ENCODE results near the gene DYRK1B.

Gene DYRK1B

DNA sequence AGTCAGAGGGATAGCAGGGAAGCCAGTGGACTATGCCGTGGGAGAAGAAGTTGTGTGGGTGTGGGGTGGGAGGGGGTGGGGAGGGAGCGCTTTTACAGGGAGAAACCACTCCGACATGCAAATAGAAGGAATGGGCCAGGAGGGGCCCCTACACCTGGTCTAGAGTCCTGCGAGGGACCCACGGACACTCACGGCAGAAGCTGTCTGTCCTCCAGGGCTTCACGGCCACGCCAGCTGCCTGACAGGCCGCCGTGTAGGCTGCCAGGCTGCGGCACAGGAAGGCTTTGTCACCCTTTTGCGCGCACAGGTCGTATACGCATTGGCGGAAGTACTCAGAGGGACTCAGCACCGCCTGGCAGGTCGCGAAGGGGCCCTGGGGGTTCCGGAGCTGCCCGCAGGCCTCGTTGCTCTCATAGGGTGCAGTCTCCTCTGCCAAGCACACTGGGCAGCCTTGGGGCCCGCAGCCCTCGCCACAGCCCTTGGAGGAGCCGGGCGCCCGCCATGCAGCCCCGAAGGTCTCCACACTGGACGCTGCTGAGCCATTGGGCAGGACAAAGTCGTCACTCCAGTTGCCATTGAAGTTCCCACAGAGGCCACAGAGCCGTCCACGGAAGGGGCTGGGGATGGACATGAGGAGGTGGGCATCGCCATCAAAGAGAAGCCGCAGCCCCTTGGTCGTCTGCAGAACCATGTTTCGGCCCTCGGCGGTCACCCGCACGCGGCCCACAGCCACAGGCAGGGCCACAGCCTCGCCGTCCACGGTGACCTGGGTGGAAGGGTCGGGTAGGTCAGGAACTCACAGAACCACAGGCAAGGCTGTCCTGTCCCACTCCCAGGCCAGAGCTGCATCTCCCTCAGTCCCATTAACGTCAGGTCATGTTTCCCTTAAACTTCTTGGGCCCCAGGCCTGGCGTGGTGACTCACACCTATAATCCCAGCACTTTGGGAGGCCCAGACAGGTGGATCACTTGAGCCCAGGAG lies 38.2 kb upstream of the DYRK1B start:
- no peak for TF ChIP-seq JUND (IDR thresholded peaks at IDR 0.05; ENCODE audit: low read depth)
- DNase-seq (ENCODE audit: low read depth in 1 of 2, low spot score in 1 of 2), result no peak
- in situ Hi-C loops (cut with HindIII; ENCODE audit: low pct_unique_long_range_greater_than_20kb, low sequenced_read_pairs), result no loop called here

DNA sequence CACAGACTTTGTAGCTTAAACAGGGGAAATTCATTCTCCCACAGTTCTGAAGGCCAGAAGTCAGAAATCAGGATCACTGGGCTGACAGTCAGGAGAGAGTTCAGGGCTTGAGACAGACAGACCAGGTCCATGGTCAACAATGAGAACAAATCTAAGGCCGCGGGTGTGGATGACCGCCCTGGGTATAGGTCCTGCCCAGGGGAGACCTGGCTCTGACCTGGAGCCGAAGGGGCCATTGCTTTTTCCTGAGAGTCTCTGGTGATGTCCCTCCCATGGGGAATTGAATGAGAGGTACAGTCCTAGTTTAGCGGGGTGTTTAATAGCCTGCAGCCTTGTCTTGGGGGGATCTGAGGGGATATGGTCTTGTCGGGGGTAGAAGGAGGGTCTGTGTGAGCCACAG lies 37.4 kb upstream of the DYRK1B start:
- in situ Hi-C loops (cut with HindIII; ENCODE audit: low pct_unique_long_range_greater_than_20kb, low sequenced_read_pairs), result no loop called here
- TF ChIP-seq JUND (IDR thresholded peaks at IDR 0.05; ENCODE audit: low read depth), result no peak

DNA sequence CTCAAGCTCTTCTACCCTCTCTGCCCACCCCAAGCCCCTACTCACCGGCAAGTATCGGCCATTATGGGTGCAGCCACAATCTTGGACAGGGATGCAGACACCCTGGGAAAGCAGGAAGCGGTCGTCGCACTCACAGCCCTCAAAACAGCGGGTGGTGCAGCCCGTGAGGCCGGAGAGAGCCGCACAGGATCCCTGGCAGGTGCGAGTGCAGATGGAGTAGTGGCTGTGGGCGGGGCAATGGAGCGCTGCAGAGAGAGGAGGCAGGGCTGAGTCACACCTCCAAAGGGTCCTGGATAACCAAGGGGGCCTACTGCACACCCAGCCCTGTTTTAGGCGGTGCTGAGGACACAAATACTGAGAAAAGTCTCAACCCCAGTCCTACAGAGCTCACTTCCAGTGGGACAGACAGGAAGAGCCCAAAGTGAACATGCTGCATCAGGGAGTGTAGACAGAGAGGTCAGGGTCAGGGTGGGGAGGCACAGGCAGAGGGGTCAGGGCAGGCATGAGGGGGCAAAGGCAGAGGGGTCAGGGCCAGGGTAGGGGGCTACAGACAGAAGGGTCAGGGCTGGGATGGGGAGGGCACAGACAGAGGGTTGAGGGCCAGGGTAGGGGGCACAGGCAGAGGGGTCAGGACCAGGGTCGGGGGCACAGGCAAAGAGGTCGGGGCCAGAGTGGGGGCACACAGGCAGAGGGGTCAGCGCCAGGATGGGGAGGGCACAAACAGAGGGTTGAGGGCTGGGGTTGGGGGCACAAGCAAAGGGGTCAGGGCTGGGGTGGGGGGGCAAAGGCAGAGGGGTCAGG lies 36.4 kb upstream of the DYRK1B start:
- in situ Hi-C loops (cut with HindIII; ENCODE audit: low pct_unique_long_range_greater_than_20kb, low sequenced_read_pairs), result no loop called here
- TF ChIP-seq JUND (IDR thresholded peaks at IDR 0.05; ENCODE audit: low read depth), result no peak
- no peak for DNase-seq (ENCODE audit: low read depth in 1 of 2, low spot score in 1 of 2)

More for the DNA sequence above, 37.4 kb upstream of the DYRK1B start:
- DNase-seq (ENCODE audit: low read depth in 1 of 2, low spot score in 1 of 2), result no peak

DNA sequence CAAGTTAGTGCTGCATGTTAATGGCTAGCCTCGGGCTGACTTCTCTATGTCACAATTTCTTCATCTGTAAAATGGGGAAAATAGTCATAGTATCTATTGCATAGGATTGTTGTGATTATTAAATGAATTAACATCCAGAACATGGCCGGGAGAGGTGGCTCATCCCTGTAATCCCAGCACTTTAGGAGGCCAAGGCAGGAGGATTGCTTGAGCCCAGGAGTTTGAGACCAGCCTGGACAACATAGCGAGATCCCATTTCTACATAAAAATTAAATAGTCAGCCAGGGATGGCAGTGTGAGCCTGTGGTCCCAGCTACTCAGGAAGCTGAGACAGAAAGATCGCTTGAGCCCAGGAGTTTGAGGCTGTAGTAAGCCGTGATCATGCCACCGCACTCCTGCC lies 34.0 kb upstream of the DYRK1B start:
- in situ Hi-C loops (cut with HindIII; ENCODE audit: low pct_unique_long_range_greater_than_20kb, low sequenced_read_pairs), result no loop called here
- DNase-seq (ENCODE audit: low read depth in 1 of 2, low spot score in 1 of 2), result no peak
- no peak for TF ChIP-seq JUND (IDR thresholded peaks at IDR 0.05; ENCODE audit: low read depth)

DNA sequence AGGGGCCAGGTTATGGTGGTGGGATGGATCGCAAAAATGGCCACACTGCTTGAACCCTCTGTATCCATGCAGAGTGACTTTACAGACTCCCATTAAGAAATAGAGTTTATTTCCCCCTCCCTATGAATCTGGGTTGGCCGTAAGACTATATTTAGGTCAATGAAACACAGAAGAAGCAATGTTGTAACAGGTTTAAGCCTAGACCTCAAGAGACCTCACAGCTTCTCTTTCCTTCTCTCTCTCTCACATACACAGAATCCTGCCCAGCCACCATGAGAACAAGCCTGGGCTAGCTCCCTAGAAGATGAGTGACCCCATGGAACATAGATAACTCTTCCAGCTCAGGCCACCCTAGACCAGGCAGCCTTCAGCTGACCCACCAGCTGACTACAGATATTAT lies 33.2 kb upstream of the DYRK1B start:
- no peak for DNase-seq (ENCODE audit: low read depth in 1 of 2, low spot score in 1 of 2)
- no peak for TF ChIP-seq JUND (IDR thresholded peaks at IDR 0.05; ENCODE audit: low read depth)
- in situ Hi-C loops (cut with HindIII; ENCODE audit: low pct_unique_long_range_greater_than_20kb, low sequenced_read_pairs), result no loop called here

DNA sequence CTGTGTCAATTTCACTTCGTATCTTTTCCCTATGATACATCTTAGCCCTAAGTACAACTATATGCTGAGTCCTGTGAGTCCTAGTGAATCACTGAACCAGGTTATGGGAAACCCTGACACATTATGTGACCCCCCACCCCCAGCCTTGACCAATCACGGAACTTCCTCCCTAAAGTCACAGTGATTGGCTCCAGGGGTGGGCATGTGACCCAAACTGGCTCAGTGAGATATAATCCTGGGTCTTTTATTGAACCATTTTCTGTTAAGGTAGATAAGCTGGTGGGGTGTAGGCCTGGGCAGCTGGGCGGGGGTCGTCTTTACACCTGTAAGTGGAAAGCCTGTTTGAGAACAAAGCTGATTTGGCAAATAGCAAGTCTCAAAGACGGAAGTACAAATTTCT lies 32.0 kb upstream of the DYRK1B start:
- in situ Hi-C loops (cut with HindIII; ENCODE audit: low pct_unique_long_range_greater_than_20kb, low sequenced_read_pairs), result no loop called here
- no peak for DNase-seq (ENCODE audit: low read depth in 1 of 2, low spot score in 1 of 2)
- TF ChIP-seq JUND (IDR thresholded peaks at IDR 0.05; ENCODE audit: low read depth), result no peak

DNA sequence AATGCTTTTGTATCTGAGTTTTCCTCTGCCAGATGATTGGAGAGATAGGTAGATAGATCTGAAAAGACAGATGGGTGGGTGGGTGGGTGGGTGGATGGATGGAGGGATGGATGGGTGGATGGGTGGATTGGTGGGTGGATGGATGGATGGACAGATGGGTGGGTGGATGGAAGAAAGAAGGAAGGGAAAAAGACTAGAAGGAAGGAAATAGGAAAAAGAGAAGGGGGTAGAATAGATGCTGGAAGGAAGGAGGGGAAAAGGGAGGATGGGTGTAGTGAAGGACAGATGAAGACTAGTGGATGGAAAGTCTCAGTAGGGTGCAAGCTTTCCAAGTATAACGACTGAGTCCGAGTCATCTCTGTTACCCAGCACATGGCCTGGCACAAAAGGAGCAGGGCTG lies 31.2 kb upstream of the DYRK1B start:
- in situ Hi-C loops (cut with HindIII; ENCODE audit: low pct_unique_long_range_greater_than_20kb, low sequenced_read_pairs), result no loop called here
- no peak for TF ChIP-seq JUND (IDR thresholded peaks at IDR 0.05; ENCODE audit: low read depth)
- no peak for DNase-seq (ENCODE audit: low read depth in 1 of 2, low spot score in 1 of 2)

DNA sequence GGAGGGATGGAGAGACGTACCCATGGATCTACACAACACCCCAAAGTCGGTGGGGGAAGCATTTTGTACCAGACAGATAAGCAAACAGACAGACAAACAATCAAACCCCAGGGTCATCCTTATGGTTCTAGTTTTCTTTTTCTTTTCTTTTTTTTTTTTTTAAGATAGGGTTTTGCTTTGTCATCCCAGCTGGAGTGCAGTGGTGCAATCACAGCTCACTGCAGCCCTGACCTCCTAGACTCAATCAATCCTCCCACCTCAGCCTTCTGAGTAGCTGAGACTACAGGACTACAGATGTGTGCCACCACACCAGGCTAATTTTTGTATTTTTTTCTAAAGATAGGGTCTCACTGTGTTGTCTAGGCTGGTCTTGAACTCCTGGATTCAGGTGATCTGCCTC lies 30.2 kb upstream of the DYRK1B start:
- no peak for TF ChIP-seq JUND (IDR thresholded peaks at IDR 0.05; ENCODE audit: low read depth)
- in situ Hi-C loops (cut with HindIII; ENCODE audit: low pct_unique_long_range_greater_than_20kb, low sequenced_read_pairs), result no loop called here

DNA sequence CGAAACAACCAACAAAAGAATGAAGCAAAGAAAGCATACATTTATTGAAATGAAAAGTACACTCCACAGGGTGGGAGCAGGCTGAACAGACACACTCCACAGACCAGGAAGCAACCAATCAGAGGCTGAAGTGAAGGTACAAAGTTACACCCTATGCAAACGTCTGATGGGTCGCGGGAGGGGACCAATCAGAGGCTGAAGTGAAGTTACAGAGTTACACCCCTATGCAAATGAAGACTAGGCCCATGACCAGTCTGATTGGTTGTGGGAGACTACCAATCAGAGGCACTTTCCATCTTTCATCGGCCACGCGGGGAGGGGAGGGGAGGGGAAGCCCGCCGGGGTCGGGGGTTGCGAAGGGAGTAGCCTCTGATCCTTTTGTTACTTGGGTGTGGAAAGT lies 24.6 kb upstream of the DYRK1B start:
- in situ Hi-C loops (cut with HindIII; ENCODE audit: low pct_unique_long_range_greater_than_20kb, low sequenced_read_pairs), result no loop called here
- peak in 1 of 2 experiments; percentile 30 for DNase-seq (ENCODE audit: low read depth in 1 of 2, low spot score in 1 of 2)
- no peak for TF ChIP-seq JUND (IDR thresholded peaks at IDR 0.05; ENCODE audit: low read depth)

More for the DNA sequence above, 30.2 kb upstream of the DYRK1B start:
- DNase-seq (ENCODE audit: low read depth in 1 of 2, low spot score in 1 of 2), result no peak

DNA sequence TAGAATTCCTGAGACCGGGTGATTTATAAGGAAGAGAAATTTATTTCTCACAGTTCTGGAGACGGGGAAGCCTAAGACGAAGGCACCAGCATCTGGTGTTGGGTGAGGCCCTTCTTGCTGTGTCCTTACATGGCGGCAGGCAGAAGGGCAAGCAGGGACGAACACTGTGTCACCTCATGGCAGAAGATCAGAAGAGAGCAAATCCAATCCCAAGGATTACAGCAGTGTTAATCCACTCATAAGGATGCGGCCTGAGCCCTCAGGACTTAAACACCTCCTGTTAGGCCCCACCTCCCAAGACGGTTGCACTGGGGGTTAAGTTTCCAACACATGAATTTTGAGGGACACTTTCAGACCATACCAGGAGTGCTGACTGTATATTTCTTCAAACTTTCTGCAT lies 18.9 kb upstream of the DYRK1B start:
- no peak for TF ChIP-seq JUND (IDR thresholded peaks at IDR 0.05; ENCODE audit: low read depth)
- in situ Hi-C loops (cut with HindIII; ENCODE audit: low pct_unique_long_range_greater_than_20kb, low sequenced_read_pairs), result no loop called here
- no peak for DNase-seq (ENCODE audit: low read depth in 1 of 2, low spot score in 1 of 2)

DNA sequence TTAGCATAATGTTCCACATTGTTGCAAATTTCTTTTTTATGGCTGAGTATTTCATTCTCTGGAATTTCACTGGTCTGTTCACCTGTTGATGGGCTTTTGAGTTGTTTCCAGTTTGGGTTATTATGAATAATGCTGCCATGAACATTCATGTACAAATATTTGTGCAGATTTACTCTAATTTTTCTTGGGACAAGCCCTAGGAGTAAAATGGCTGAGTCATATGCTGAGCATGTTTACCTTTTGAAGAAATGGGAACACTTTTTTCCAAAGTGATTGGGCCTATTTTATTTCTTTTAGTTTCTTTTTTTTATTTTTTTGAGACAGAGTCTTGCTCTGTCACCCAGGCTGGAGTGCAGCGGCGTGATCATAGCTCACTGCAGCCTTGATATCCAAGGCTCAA lies 16.9 kb upstream of the DYRK1B start:
- in situ Hi-C loops (cut with HindIII; ENCODE audit: low pct_unique_long_range_greater_than_20kb, low sequenced_read_pairs), result no loop called here
- no peak for TF ChIP-seq JUND (IDR thresholded peaks at IDR 0.05; ENCODE audit: low read depth)
- DNase-seq (ENCODE audit: low read depth in 1 of 2, low spot score in 1 of 2), result no peak

DNA sequence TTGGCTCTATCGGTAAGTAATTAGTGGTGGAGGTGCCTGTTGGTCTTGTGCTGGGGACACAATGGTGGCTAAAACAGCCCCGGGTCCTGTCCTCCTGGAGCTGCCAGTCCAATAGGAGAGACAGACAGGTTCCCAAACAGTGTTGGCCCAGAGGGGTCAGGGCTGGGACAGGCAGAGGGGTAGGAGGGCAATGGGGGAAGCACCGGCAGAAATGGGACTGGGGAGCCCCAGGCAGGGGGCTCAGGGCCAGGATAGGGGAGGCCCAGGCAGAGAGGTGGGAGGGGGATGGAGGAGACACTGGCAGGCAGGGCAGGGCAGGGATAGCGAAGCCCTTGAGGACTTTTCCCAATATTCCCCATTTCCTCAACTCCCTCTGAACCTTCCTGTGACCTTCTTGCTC lies 14.4 kb upstream of the DYRK1B start:
- TF ChIP-seq JUND (IDR thresholded peaks at IDR 0.05; ENCODE audit: low read depth), result no peak
- no peak for DNase-seq (ENCODE audit: low read depth in 1 of 2, low spot score in 1 of 2)
- in situ Hi-C loops (cut with HindIII; ENCODE audit: low pct_unique_long_range_greater_than_20kb, low sequenced_read_pairs), result no loop called here

DNA sequence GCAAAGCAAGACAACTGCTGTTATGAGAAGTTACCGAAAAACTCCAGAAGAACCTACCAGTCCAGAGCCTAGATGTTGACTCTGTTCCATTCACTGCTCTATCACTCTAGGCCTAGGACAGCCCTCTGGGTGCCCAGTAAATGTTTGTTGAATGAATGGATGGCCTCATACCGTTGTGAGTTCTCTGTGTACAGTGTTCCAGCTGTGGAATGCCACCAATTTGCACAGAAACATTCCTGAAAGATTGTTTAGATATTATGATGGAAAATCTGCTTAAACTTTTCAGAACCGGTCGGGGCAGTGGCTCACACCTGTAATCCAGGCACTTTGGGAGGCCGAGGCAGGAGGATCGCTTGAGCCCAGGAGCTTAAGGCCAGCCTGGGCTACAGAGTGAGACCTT lies 13.6 kb upstream of the DYRK1B start:
- DNase-seq (ENCODE audit: low read depth in 1 of 2, low spot score in 1 of 2), result peak in 1 of 2 experiments; percentile 71
- in situ Hi-C loops (cut with HindIII; ENCODE audit: low pct_unique_long_range_greater_than_20kb, low sequenced_read_pairs), result no loop called here
- TF ChIP-seq JUND (IDR thresholded peaks at IDR 0.05; ENCODE audit: low read depth), result no peak
